DND-41 (cell line): ENCODE results near the gene UBE2K.

Experiments
- CTCF ChIP-seq: IDR thresholded peaks from 2 replicates; pipeline ENCODE4 v1.5.1; 2012; ENCODE audit warnings: borderline replicate concordance, low read length, moderate library complexity, mild to moderate bottlenecking; ENCODE audit not compliant: poor library complexity, severe bottlenecking; ENCODE audit errors: extremely low read depth
- EZH2 ChIP-seq: IDR thresholded peaks from 3 replicates; pipeline ENCODE4 v1.6.1; 2012; ENCODE audit warnings: borderline replicate concordance, low read depth, mild to moderate bottlenecking, moderate library complexity, low read length, inconsistent platforms; ENCODE audit not compliant: severe bottlenecking

- TF ChIP-seq CTCF (no peak), EZH2 (no peak)
These were observed 8.0 kb upstream of the UBE2K start for GRCh38 chr4:39689970-39690369.
